Stimulated activated CD8-positive, alpha-beta memory T cell treated with anti-CD3 and anti-CD28 coated beads, Interleukin-12 subunit alpha, Interleukin-12 subunit beta, amount 100 ng/mL, for 4 hours (primary cell): ENCODE results near the gene FAM174C.

Experiments used
- DNase-seq: peaks from one replicate; pipeline ENCODE4 v3.0.0-alpha.2; 2020; ENCODE audit warnings: low read depth

FAM174C gene

GRCh38 chr19:1321539-1321938, 46.2 kb downstream of the FAM174C start:
- no peak for DNase-seq

DNA sequence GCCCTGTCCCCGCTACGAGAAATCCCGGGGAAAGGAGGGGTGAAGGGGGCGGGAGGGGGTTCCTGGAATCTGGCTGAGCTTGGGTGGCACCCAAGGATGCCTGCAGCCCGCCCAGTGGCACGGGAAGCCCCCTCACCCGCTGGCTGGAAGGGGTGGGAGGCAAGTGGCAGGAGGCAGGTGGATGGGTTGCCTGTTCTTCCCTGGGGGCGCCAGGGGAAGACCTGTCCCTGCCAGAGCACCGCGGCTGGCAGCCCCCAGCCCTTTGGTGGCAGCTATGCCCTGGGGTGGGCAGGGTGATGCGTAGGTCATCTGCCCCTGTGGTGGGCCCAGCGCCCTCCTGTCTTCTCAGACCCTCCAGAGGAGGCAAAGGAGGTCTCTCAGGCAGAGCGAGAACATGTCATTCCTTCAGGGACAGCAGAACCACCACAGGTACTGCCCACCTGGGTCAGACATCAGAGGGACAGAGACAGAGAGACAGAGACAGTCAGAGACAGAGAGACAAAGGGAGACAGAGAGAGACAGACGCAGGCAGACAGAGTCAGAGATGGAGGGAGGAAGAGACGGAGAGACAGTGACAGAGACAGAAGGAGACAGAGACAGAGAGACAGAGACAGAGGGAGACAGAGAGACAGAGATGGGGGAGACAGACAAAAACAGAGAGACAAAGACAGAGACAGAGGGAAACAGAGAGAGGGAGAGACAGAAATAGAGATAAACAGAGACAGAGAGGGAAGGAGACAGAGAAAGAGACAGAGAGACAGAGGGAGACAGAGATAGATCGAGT, 47.1 kb downstream of the FAM174C start:
- no peak for DNase-seq

DNA sequence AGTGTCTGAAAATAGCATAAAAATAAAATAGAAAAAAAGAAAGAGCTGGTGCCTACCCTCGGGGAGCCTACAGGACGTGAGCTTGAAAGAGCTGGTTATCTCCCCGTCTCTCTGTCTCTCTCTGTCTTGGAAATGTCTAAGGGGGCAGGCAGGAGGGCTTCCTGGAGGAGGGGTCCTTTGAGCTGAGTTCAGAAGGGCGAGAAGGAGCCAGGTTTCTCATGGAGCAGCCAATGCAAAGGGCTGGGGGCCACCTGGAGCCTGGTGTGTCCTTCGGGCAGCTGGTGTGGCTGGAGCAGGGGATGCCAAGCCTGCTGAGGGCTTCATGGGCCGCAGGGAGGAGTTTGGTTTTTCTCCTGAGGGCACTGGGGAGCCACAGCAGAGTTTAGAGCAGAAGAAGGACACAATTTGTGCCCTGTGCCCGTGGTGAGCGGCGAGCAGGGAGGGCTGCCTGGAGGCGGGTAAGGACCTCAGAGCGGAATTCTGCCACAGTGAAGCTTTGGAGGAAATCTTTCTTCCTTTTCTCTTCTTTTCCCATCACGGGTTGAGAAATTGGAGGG, 49.0 kb downstream of the FAM174C start:
- DNase-seq: no peak

- peak; percentile 8 for DNase-seq
Observed at GRCh38 chr19:1324806-1325567, 49.7 kb downstream of the FAM174C start.

- DNase-seq: no peak
Observed at GRCh38 chr19:1325568-1326294, 50.4 kb downstream of the FAM174C start.

DNA sequence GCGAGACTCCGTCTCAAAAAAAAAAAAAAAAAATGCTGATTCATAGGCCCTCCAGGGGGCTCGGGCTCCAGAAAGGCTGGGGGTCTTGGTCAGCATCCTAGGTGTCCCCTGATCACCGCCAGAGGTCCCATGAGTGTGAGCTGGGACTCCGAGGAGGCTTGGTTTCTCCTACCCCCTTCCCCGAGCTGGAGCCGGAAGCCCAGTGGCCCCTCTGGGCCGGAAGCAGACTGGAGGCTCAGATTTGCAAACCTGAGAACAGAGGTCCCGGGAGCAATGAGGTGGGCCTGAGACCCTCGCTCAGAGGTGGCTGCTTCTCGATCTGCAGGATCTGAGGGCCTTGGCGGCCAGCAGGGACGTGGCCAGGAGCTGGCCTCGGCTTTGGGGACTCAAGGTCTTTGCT, 51.8 kb downstream of the FAM174C start:
- DNase-seq: no peak
